ENCODE results near the gene CCDC187.

GRCh38 chr9:136242918-136243525 lies 60.9 kb downstream of the CCDC187 start:
- TF ChIP-seq CTCF (IDR thresholded peaks at IDR 0.05; ENCODE audit: borderline replicate concordance, extremely low read depth, low read length, poor library complexity, severe bottlenecking) = peak; percentile 10
- no peak for TF ChIP-seq EZH2 (IDR thresholded peaks at IDR 0.05; ENCODE audit: borderline replicate concordance, low read depth, low read length, severe bottlenecking)
